Neural crest cell (in vitro differentiated cells): ENCODE data around the gene STK24. TPM values are rescaled to one million over a fixed set of nuclear protein-coding genes. Genes with fewer than 3 reads are reported as not detected.
"Not testable (repeated sequence)": the region's sequence is repeated elsewhere in the genome, so short reads cannot be mapped to it uniquely, and the experiment has no call there.

Experiments
- DNase-seq: peaks from one replicate; pipeline ENCODE4 v3.0.0; 2021; ENCODE audit warnings: low read depth, mixed read lengths, low spot score
- H3K27ac Mint-ChIP-seq: one replicate; pipeline ENCODE4 v1.8.0; 2021; ENCODE audit warnings: mild to moderate bottlenecking, mixed read lengths; ENCODE audit not compliant: unreplicated experiment
- H3K27me3 Mint-ChIP-seq: 2 replicates; pipeline ENCODE4 v1.8.0; 2021; ENCODE audit warnings: low read depth, mild to moderate bottlenecking, mixed read lengths
- H3K36me3 Mint-ChIP-seq: 2 replicates; pipeline ENCODE4 v1.8.0; 2021; ENCODE audit warnings: low read depth, mild to moderate bottlenecking, mixed read lengths
- H3K4me1 Mint-ChIP-seq: 2 replicates; pipeline ENCODE4 v1.8.0; 2021; ENCODE audit warnings: mixed read lengths
- H3K4me3 Mint-ChIP-seq: one replicate; pipeline ENCODE4 v1.8.0; 2021; ENCODE audit warnings: mild to moderate bottlenecking, mixed read lengths
- H3K9me3 Mint-ChIP-seq: 2 replicates; pipeline ENCODE4 v1.8.0; 2021; ENCODE audit warnings: mixed read lengths
- long read RNA-seq: library from polyadenylated mRNA; unstranded; transcript quantifications from one replicate; pipeline ENCODE4 v2.0.0, GENCODE V29; 2020
- total RNA-seq: library from RNA; stranded (reverse); gene quantifications from 2 replicates; pipeline ENCODE4 v1.2.1, GENCODE V29; 2021
- TF ChIP-seq, protein P1 (sequence below): fragments of 200-600 bp; sonication (generic); conservative IDR thresholded peaks from 2 replicates; pipeline ENCODE4 v1.5.0; 2021; ENCODE audit warnings: antibody characterized with exemption, mild to moderate bottlenecking

The STK24 gene
- total RNA-seq: 113 and 114 TPM in 2 replicates
- long read RNA-seq, full-length matches to known transcripts: 4 of 26 reads
- long read RNA-seq, partial matches to known transcripts: 19 of 26 reads
- long read RNA-seq, other reads (novel, unspliced or antisense): 3 of 26 reads

- H3K27me3 Mint-ChIP-seq: no peaks in the 10 kb centered on the region
- H3K36me3 Mint-ChIP-seq: no peaks in the 10 kb centered on the region
- TF ChIP-seq, protein P1, sequence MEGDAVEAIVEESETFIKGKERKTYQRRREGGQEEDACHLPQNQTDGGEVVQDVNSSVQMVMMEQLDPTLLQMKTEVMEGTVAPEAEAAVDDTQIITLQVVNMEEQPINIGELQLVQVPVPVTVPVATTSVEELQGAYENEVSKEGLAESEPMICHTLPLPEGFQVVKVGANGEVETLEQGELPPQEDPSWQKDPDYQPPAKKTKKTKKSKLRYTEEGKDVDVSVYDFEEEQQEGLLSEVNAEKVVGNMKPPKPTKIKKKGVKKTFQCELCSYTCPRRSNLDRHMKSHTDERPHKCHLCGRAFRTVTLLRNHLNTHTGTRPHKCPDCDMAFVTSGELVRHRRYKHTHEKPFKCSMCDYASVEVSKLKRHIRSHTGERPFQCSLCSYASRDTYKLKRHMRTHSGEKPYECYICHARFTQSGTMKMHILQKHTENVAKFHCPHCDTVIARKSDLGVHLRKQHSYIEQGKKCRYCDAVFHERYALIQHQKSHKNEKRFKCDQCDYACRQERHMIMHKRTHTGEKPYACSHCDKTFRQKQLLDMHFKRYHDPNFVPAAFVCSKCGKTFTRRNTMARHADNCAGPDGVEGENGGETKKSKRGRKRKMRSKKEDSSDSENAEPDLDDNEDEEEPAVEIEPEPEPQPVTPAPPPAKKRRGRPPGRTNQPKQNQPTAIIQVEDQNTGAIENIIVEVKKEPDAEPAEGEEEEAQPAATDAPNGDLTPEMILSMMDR: no peak
- H3K9me3 Mint-ChIP-seq: no peaks in the 10 kb centered on the region
- H3K27ac Mint-ChIP-seq: peak within 1 kb of the TSS; percentile 96
- H3K4me1 Mint-ChIP-seq: peaks cover 78% of the 10 kb centered on the region
- H3K4me3 Mint-ChIP-seq: peak within 1 kb of the TSS; percentile 97
- peak; percentile 59 for DNase-seq
Observed at GRCh38 chr13:98576963-98577835, at the start of gene STK24. Gene STK24 (minus strand): TSS chr13:98577107. CDS start chr13:98576786, 321 bp downstream.

DNA sequence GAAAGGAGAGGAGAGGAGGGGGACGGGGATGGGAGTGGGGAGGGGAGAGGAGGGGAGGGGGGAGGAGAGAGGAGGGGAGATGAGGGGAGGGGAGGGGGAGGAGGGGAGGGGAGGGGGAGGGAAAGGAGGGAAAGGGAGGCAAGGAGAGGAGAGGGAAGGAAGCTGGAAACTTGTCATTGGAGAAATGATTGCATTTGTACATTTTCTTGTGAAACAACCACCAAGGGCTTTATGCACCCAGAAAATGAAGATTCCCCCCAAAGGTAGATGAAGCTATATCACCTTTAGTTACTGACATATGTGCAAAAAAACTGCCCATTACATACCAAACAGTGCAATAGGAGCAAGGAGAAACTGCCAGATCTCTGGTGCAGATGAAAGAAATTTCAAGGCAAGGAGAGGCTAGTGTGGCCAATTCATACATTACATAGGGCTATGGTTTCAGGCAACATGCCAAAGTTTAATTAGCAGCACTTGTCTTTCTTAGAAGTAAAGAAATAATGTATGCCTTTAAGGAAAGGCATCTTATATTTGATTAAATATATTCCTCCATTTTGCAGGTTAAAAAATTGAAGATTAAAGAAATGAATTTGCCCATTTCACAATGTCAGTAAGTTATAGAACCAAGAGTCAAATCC lies 49.5 kb upstream of the STK24 start:
- Mint-ChIP-seq H3K4me3 (no peak overlapping the region), H3K36me3 (no peaks in the 10 kb centered on the region), H3K9me3 (no peaks in the 10 kb centered on the region), H3K27me3 (no peaks in the 10 kb centered on the region), H3K4me1 (no peaks in the 10 kb centered on the region), H3K27ac (no peak overlapping the region)
- no peak for DNase-seq
- TF ChIP-seq, protein P1: no peak

DNA sequence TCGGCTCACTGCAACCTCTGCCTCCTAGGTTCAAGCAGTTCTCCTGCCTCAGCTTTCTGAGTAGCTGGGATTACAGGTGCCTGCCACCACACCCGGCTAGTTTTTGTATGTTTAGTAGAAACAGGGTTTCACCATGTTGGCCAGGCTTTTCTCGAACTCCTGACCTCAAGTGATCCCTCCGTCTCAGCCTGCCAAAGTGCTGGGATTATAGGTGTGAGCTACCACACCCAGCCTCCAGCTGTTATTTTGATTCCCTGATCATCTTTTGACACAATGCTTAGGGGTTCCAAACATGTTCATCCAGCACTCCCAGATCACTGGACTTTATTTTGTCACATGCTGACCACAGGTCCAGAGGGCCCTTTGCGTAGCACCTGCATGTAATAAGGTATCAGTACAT lies 47.7 kb upstream of the STK24 start:
- not testable (repeated sequence) for H3K27me3 Mint-ChIP-seq, H3K36me3 Mint-ChIP-seq, H3K27ac Mint-ChIP-seq, DNase-seq, H3K4me1 Mint-ChIP-seq, H3K9me3 Mint-ChIP-seq, H3K4me3 Mint-ChIP-seq

DNA sequence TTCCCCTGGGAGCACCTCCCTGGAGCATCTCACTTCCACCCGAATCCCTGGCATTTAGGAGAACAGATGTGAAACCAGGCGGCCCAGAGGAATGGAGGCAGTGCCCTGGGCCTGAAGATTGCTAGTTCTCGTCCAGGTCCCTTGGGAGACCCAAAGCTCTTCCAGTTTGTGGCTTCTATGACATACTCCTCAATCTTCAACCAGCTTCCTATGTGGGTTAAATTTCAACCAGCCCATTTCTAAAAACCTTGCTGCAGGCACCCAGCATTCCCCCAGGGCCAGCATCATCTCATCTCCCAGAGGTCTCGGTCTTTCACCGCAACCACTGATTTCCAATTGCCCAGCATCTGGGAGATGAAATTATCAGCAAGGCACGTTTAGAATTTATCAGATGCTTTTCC lies 46.0 kb upstream of the STK24 start:
- Mint-ChIP-seq H3K36me3 (no peaks in the 10 kb centered on the region), H3K9me3 (no peaks in the 10 kb centered on the region), H3K4me3 (no peak overlapping the region), H3K4me1 (no peaks in the 10 kb centered on the region), H3K27me3 (no peaks in the 10 kb centered on the region), H3K27ac (no peak overlapping the region)
- DNase-seq: no peak
- TF ChIP-seq, protein P1: no peak

DNA sequence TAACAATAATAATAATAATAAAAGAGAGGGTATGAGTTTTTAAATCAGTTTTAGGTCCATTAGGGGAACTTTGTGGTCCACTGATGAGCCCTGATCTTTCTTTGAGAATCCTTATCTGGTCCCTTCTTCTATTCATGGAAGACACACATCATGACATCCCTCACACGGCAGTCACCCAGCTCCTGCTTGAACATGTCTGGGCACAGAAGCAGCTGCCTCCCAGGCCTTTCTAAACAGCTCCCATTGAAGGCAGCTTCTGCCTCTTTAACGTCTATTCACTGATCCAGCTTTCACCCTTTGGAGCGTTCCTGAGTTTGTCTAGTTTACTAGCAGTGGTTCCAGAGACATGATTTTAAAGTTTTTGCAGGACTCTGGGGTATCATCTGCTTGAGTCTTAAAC lies 42.6 kb upstream of the STK24 start:
- Mint-ChIP-seq H3K4me1 (no peaks in the 10 kb centered on the region), H3K4me3 (no peak overlapping the region), H3K36me3 (no peaks in the 10 kb centered on the region), H3K9me3 (no peaks in the 10 kb centered on the region), H3K27ac (no peak overlapping the region), H3K27me3 (no peaks in the 10 kb centered on the region)
- DNase-seq: no peak
- TF ChIP-seq, protein P1: no peak

- DNase-seq, H3K9me3 Mint-ChIP-seq: not testable (repeated sequence)
Observed at GRCh38 chr13:98615595-98615994, 38.7 kb upstream of the STK24 start.

More at GRCh38 chr13:98615595-98615994, 38.7 kb upstream of the STK24 start:
- not testable (repeated sequence) for H3K4me3 Mint-ChIP-seq, H3K27me3 Mint-ChIP-seq, H3K27ac Mint-ChIP-seq, H3K36me3 Mint-ChIP-seq, H3K4me1 Mint-ChIP-seq
